Vagina (tissue), 2 donors: Measurements from ENCODE around the gene IGFLR1.

Source experiments
- POLR2A ChIP-seq, 2 donors: fragments of 450-650 bp; IDR thresholded peaks; one replicate each; pipeline ENCODE4 v1.6.1; 2017; ENCODE audit warnings: antibody characterized with exemption in 2 of 2, mild to moderate bottlenecking in 2 of 2, moderate library complexity in 2 of 2
- TF ChIP-seq, protein P1 (sequence below), 3 experiments: fragments of 450-650 bp in 2 of 3; fragments of 200-600 bp in 1 of 3; sonication (generic) in 1 of 3; IDR thresholded peaks; one replicate each; pipeline ENCODE4 v1.5.1; 2017 to 2019; ENCODE audit warnings: antibody characterized with exemption in 3 of 3, mild to moderate bottlenecking in 2 of 3, moderate library complexity in 2 of 3

- TF ChIP-seq POLR2A (IDR thresholded peaks at IDR 0.05) = no peak
- TF ChIP-seq, protein P1, sequence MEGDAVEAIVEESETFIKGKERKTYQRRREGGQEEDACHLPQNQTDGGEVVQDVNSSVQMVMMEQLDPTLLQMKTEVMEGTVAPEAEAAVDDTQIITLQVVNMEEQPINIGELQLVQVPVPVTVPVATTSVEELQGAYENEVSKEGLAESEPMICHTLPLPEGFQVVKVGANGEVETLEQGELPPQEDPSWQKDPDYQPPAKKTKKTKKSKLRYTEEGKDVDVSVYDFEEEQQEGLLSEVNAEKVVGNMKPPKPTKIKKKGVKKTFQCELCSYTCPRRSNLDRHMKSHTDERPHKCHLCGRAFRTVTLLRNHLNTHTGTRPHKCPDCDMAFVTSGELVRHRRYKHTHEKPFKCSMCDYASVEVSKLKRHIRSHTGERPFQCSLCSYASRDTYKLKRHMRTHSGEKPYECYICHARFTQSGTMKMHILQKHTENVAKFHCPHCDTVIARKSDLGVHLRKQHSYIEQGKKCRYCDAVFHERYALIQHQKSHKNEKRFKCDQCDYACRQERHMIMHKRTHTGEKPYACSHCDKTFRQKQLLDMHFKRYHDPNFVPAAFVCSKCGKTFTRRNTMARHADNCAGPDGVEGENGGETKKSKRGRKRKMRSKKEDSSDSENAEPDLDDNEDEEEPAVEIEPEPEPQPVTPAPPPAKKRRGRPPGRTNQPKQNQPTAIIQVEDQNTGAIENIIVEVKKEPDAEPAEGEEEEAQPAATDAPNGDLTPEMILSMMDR (IDR thresholded peaks at IDR 0.05) = no peak
Observed at GRCh38 chr19:35783469-35784434, 41.5 kb upstream of the IGFLR1 start.
